NCI-H524 treated with DMSO at 0.1 percent for 48 hours (cell line): ENCODE data around the gene DNAJC5G.
A peak's percentile ranks its signal among the peaks of the same experiment; 100 is the strongest.
"Not testable (repeated sequence)": the region's sequence is repeated elsewhere in the genome, so short reads cannot be mapped to it uniquely, and the experiment has no call there.

ENCODE experiments used
- DNase-seq: peaks from one replicate; lab custom pipeline; 2025; lab: John Stamatoyannopoulos, UW

Gene DNAJC5G

GRCh38 chr2:27309651-27310050 lies 34.4 kb downstream of the DNAJC5G start:
- no peak for DNase-seq

DNA sequence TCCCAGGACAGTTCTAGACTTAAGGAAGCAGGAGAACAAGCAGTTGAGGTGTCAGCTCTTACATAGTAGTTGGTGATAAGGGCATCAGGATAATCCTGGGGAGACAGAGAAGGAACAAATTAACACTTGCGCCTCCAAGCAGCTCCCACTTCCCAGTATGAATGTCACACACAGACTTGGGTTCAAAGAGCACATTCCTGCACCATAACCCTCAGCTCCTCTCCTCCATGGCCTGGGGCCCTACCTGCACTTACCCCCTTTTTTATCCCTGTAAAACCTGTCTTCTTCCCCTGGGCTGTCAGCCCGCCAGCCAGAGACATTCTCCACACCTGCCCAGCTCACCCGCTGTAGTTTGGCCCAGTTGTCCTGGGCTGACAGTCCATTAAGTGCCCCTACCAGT lies 36.9 kb downstream of the DNAJC5G start:
- DNase-seq = no peak

- no peak for DNase-seq
Measured at GRCh38 chr2:27313882-27314645, 38.8 kb downstream of the DNAJC5G start.

- no peak for DNase-seq
Measured at GRCh38 chr2:27314709-27315108, 39.5 kb downstream of the DNAJC5G start.

DNA sequence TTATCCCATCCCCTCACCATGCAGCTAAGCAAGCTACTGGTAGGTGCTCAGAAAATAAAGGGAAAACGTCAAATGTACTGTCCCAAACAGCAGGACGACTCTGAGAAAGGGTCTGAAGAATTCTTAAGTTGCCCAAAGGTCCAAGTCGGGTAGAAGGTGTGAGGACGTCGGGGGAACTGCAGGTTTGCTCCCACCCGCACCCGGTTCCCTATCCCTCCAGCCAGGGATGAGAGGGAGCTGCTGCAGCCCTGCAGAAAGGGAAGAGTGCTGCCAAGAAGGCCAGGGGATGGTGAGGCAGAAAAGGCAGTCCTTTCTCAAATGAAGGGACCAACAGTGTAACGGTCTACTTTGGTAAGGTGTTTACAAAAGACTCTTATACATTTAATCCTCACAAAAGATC lies 39.9 kb downstream of the DNAJC5G start:
- no peak for DNase-seq

DNA sequence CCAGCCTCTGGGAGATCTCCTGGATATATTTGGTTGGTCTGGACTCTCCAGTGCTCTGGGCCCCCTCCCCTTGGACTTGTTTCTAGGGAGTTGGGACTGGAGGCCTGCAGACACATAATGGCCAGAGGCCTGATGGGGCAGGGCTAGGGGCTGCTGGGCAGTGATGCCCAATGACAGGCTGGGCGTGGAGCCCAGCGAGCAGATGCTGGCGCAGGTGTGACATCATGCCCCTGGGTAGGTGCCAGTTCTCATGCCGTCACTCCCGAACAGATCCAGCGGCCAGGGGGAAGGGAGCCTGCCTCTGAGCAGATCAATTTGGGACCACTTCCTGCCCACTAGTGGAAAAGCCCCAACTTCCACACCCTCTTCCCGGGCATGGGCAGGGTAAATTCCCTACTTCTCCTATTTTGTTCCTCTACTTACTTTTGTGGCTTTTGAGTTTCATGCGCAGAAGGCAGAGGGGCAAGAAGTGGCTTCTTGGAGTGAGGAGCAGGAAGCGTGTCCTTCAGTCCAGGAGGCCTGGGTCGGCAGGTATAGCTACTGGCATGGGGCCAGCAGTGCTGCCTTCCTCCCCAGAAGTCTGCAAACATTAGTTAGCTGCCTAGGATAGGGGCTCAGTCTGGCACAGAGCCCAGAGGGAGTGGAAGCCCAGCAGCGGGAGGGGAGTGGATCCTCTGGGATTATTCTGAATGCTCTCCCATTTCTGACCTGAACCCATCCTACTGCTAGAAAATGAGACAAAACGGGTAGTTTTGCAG lies 41.6 kb downstream of the DNAJC5G start:
- DNase-seq = no peak

- DNase-seq = not testable (repeated sequence)
Measured at GRCh38 chr2:27319839-27320238, 44.6 kb downstream of the DNAJC5G start.

DNA sequence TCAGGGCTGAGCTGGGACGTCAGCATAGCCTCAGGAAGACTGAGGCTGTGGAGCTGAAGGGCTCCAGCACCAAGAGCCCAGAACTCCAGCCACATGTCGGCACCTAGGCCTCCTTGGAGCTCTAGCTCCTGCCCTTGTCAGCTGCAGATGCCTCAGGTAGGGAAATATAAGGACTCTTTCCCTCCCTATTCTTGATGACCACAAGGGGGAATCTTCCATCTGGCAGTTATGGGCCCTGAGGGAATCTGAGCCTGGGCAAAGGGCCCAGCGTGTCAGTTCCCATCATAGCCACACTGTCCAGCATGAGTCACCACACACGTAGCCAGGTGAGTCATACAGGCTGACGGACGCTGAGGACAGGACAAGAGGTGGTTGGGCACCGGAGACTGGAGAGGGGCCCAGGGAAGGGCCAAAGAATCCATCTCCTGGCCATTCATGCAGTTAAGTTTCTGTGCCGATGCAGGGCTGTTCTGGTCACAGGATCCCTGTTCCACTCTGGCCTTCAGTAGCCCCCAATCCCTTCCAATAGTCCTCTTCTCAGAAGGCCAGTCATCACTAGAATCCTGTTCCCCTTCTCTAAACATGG lies 45.8 kb downstream of the DNAJC5G start:
- no peak for DNase-seq

DNA sequence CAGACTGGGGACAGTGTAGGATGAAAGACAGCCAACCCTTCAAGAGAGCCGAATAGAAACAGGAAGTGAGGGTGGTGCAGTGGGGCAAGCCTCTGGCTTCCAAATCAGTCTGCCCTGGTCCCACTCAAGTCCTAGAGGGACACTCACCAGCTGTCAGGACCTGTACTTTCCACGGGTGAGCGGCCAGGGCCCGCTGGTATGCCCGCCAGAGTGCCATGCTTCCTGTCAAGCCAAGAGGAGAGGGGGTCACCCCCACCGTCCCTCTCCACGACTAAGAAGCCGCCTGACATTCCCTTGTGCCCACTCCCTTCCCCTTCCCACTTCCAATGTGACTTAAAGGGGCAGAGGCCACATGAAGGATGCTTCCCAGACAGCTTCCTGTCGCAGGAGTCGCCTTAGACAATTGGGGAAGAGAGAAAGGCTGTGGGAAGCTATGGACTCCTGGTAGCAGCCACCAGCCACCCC lies 47.1 kb downstream of the DNAJC5G start:
- DNase-seq = no peak

GRCh38 chr2:27322766-27323595 lies 47.7 kb downstream of the DNAJC5G start, which contains the start of gene MPV17:
Gene MPV17, minus strand, starts transcription at chr2:27323097. Its CDS starts 580 bp downstream, at chr2:27322517.
- peak; percentile 25 for DNase-seq

DNA sequence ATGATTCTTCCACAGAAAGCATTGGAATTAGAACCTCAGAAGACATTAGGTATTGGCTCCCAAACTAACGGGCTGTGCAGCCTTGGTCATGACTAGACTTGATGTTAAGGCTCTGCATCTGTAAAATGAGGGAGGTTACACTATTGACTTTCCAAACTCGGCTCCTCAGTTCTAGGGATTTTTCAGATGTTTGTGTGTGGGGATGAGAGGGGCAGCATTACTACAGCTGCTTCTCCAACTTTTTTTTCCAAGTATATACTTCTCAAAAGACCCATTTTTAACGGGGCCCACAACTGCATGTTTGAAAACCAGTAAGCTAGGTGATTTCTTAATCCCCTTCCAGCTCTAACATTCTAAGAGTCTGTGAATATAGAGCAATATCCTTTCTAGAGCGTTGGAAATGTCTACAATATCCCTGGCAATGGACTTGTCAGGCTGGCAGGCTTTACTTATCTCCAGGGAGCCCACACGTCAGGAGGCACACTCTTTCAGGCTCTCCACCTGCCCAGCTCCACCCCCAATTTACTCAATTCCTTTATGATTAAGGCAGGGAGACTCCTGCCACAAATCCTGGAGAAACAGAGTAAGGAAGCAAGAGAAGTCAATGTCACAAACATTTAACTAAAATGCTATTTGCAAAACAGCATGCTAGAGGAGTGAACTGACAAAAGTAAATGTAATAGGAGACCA lies 48.5 kb downstream of the DNAJC5G start:
- no peak for DNase-seq

GRCh38 chr2:27324720-27325119 lies 49.5 kb downstream of the DNAJC5G start:
- DNase-seq = no peak
